Colonic mucosa (tissue), 4 donors: ENCODE results near the gene NFILZ. TPM values are rescaled to one million over a fixed set of nuclear protein-coding genes. Genes with fewer than 3 reads are reported as not detected.

Experiments used
- DNase-seq: peaks from one replicate; pipeline ENCODE4 v3.0.0-alpha.2; 2020
- H3K27ac ChIP-seq: fragments of 200-600 bp; one replicate; pipeline ENCODE4 v1.8.0; 2021
- H3K27me3 ChIP-seq: fragments of 200-600 bp; one replicate; pipeline ENCODE4 v1.8.0; 2021
- H3K36me3 ChIP-seq: fragments of 200-600 bp; one replicate; pipeline ENCODE4 v1.8.0; 2021
- H3K4me1 ChIP-seq: fragments of 200-600 bp; one replicate; pipeline ENCODE4 v1.8.0; 2021; ENCODE audit warnings: mild to moderate bottlenecking
- H3K4me3 ChIP-seq: fragments of 200-600 bp; one replicate; pipeline ENCODE4 v1.8.0; 2021
- H3K9ac ChIP-seq, 2 donors: one replicate each; pipeline ENCODE4 v1.7.0; 2013; ENCODE audit warnings: control low read depth in 2 of 2, low read depth in 2 of 2, low read length in 2 of 2
- H3K9me3 ChIP-seq: fragments of 200-600 bp; one replicate; pipeline ENCODE4 v1.8.0; 2021
- CTCF ChIP-seq: fragments of 200-600 bp; IDR thresholded peaks from one replicate; pipeline ENCODE4 v1.8.0; 2022; ENCODE audit warnings: antibody characterized with exemption, mild to moderate bottlenecking
- intact Hi-C: fragments of 100-400 bp; cut with DNase I; formaldehyde crosslinking; loops from one replicate; pipeline ENCODE4 v1.14.1; 2022
- total RNA-seq, 2 donors: library from RNA; stranded (reverse); fragmentation: NEBNext Ultra II Directional in 1 of 2; extraction: Animal tissue kit (Norgen Biotek cat#: 25700) in 1 of 2; gene quantifications; one replicate each; pipeline ENCODE4 v1.2.1, GENCODE V29; 2021
- donor health status: healthy.
- donor health status: DM: no; HTN: no; CAD: no.
- donor health status: DM: no; HTN: no; CAD: no.

NFILZ gene
- total RNA-seq = not detected

GRCh38 chr19:8629996-8630683 is at the start of gene NFILZ:
Gene NFILZ, plus strand, starts transcription at chr19:8630633. Its CDS starts 46,133 bp downstream, at chr19:8676766.
- Histone ChIP-seq H3K4me3 (no peak within 1 kb of the TSS), H3K27me3 (no peaks in the 10 kb centered on the region), H3K4me1 (no peaks in the 10 kb centered on the region), H3K9me3 (no peaks in the 10 kb centered on the region), H3K36me3 (no peaks in the 10 kb centered on the region), H3K27ac (no peak within 1 kb of the TSS), H3K9ac (no peak within 1 kb of the TSS)
- TF ChIP-seq CTCF = no peak
- no peak for DNase-seq
- intact Hi-C loops = no loop called here

- peak; percentile 98 for TF ChIP-seq CTCF
- no peaks in the 10 kb centered on the region for H3K9me3 ChIP-seq
- intact Hi-C loops = loop anchor here (10.0 kb wide), 1 partner anchor 64 kb away; no protein-coding TSS in a partner anchor
- no peak overlapping the region for H3K27ac ChIP-seq
- H3K4me1 ChIP-seq = no peaks in the 10 kb centered on the region
- H3K9ac ChIP-seq = no peak overlapping the region
- no peaks in the 10 kb centered on the region for H3K27me3 ChIP-seq
- DNase-seq = peak; percentile 85
- H3K36me3 ChIP-seq = no peaks in the 10 kb centered on the region
- no peak overlapping the region for H3K4me3 ChIP-seq
These were observed 49.6 kb upstream of the NFILZ start for GRCh38 chr19:8580710-8581281.

- no peak for DNase-seq
- H3K36me3 ChIP-seq = no peaks in the 10 kb centered on the region
- no peaks in the 10 kb centered on the region for H3K9me3 ChIP-seq
- intact Hi-C loops = loop anchor here (5.0 to 10.0 kb wide), 2 partner anchors 60 to 233 kb away; no protein-coding TSS in a partner anchor
- no peak overlapping the region for H3K9ac ChIP-seq
- TF ChIP-seq CTCF = no peak
- no peaks in the 10 kb centered on the region for H3K27me3 ChIP-seq
- no peaks in the 10 kb centered on the region for H3K4me1 ChIP-seq
- H3K4me3 ChIP-seq = no peak overlapping the region
- no peak overlapping the region for H3K27ac ChIP-seq
These were observed 45.2 kb upstream of the NFILZ start for GRCh38 chr19:8584965-8585893.

GRCh38 chr19:8585894-8586750 is 44.3 kb upstream of the NFILZ start:
- Histone ChIP-seq H3K4me3 (no peak overlapping the region), H3K9ac (no peak overlapping the region), H3K4me1 (no peaks in the 10 kb centered on the region), H3K27me3 (no peaks in the 10 kb centered on the region), H3K27ac (no peak overlapping the region), H3K9me3 (no peaks in the 10 kb centered on the region), H3K36me3 (no peaks in the 10 kb centered on the region)
- peak; percentile 70 for TF ChIP-seq CTCF
- intact Hi-C loops = loop anchor here (5.0 to 10.0 kb wide), 2 partner anchors 59 to 234 kb away; no protein-coding TSS in a partner anchor
- peak; percentile 66 for DNase-seq
